CD4-positive, CD25-positive, alpha-beta regulatory T cell (primary cell): ENCODE data around the gene SORD. TPM values are rescaled to one million over a fixed set of nuclear protein-coding genes. Genes with fewer than 3 reads are reported as not detected.
A peak's percentile ranks its signal among the peaks of the same experiment; 100 is the strongest.

Experiments
- ATAC-seq, 2 donors: fragments of 150-1000 bp; cut with Tn5 transposase; one replicate each; pipeline ENCODE4 v1.10.0; 2021; ENCODE audit warnings: low read depth in 2 of 2, moderate number of reproducible peaks in 2 of 2, moderate library complexity in 1 of 2
- DNase-seq, 3 donors: peaks; one replicate each; pipeline versions ENCODE4 v3.0.0 to v3.0.0-alpha.2; 2012 to 2022; ENCODE audit warnings: mixed read lengths in 1 of 3
- H3K27ac ChIP-seq: one replicate; pipeline ENCODE4 v1.7.0; 2013; ENCODE audit warnings: mild to moderate bottlenecking, low read length; ENCODE audit not compliant: insufficient read depth, poor library complexity, severe bottlenecking
- H3K27me3 ChIP-seq: one replicate; pipeline ENCODE4 v1.7.0; 2013; ENCODE audit warnings: low read length; ENCODE audit not compliant: control insufficient read depth, insufficient read depth
- H3K36me3 ChIP-seq: one replicate; pipeline ENCODE4 v1.7.0; 2013; ENCODE audit warnings: mild to moderate bottlenecking, low read length, moderate library complexity; ENCODE audit not compliant: control insufficient read depth, insufficient read depth
- H3K4me1 ChIP-seq: 2 replicates; pipeline ENCODE4 v1.7.0; 2013; ENCODE audit warnings: mild to moderate bottlenecking, low read length; ENCODE audit not compliant: insufficient read depth, control insufficient read depth, poor library complexity, severe bottlenecking
- H3K4me3 ChIP-seq: one replicate; pipeline ENCODE4 v1.7.0; 2013; ENCODE audit warnings: low read depth, mild to moderate bottlenecking, low read length, moderate library complexity
- H3K9me3 ChIP-seq, 2 experiments: 1 replicate in 1 of 2; 2 replicates in 1 of 2; pipeline ENCODE4 v1.7.0; 2013; ENCODE audit warnings: low read length in 2 of 2, mild to moderate bottlenecking in 1 of 2, moderate library complexity in 1 of 2; ENCODE audit not compliant: control insufficient read depth in 2 of 2
- H3K27ac Mint-ChIP-seq, 3 donors: one replicate each; pipeline ENCODE4 v1.8.0; 2020 to 2022; ENCODE audit warnings: mild to moderate bottlenecking in 3 of 3, mixed read lengths in 3 of 3, moderate library complexity in 2 of 3
- H3K27me3 Mint-ChIP-seq: one replicate; pipeline ENCODE4 v1.8.0; 2022; ENCODE audit warnings: mild to moderate bottlenecking, mixed read lengths
- H3K36me3 Mint-ChIP-seq: one replicate; pipeline ENCODE4 v1.8.0; 2020; ENCODE audit warnings: mixed read lengths
- H3K4me1 Mint-ChIP-seq, 4 donors: one replicate each; pipeline ENCODE4 v1.8.0; 2020 to 2022; ENCODE audit warnings: mixed read lengths in 4 of 4, mild to moderate bottlenecking in 1 of 4
- H3K4me3 Mint-ChIP-seq, 4 donors: one replicate each; pipeline ENCODE4 v1.8.0; 2020 to 2022; ENCODE audit warnings: mild to moderate bottlenecking in 4 of 4, mixed read lengths in 4 of 4, moderate library complexity in 3 of 4
- H3K9me3 Mint-ChIP-seq, 7 donors: one replicate each; pipeline ENCODE4 v1.8.0; 2020 to 2022; ENCODE audit warnings: mixed read lengths in 7 of 7, mild to moderate bottlenecking in 3 of 7, moderate library complexity in 2 of 7
- polyA plus RNA-seq, 4 donors: library from polyadenylated mRNA; unstranded; fragments of 300-500 nt; fragmentation: Illumina TruSeq; gene quantifications; one replicate each; pipeline ENCODE4 v1.2.3, GENCODE V29; 2021
- total RNA-seq: library from RNA; stranded (reverse); gene quantifications from one replicate; pipeline ENCODE4 v1.2.3, GENCODE V29; 2022

Gene SORD
- total and polyA plus RNA-seq, 5 donors from 2014 or later = 3.4 to 11.4 (median 5.3) TPM

- H3K27me3 ChIP-seq = peaks cover 24% of the 10 kb centered on the region
- no peak overlapping the region for H3K4me3 ChIP-seq
- Mint-ChIP-seq H3K9me3 (peaks cover 0 to 3% (median 0%) of the 10 kb centered on the region in 7 donors), H3K36me3 (no peaks in the 10 kb centered on the region), H3K4me1 (peaks cover 4 to 43% (median 10%) of the 10 kb centered on the region in 4 donors), H3K4me3 (peak overlapping the region; percentile 5 to 61 (median 21)), H3K27me3 (peaks cover 78% of the 10 kb centered on the region), H3K27ac (no peak overlapping the region)
- DNase-seq (no peak), ATAC-seq (no peak)
- H3K36me3 ChIP-seq = no peaks in the 10 kb centered on the region
- no peak overlapping the region for H3K27ac ChIP-seq
- peaks cover 34% of the 10 kb centered on the region for H3K4me1 ChIP-seq
- H3K9me3 ChIP-seq = no peaks in the 10 kb centered on the region
These were observed 89.2 kb downstream of the SORD start for GRCh38 chr15:45112143-45112590.

- ATAC-seq (no peak), DNase-seq (no peak)
- Mint-ChIP-seq H3K4me1 (peaks cover 4 to 49% (median 15%) of the 10 kb centered on the region in 4 donors), H3K36me3 (no peaks in the 10 kb centered on the region), H3K4me3 (peak overlapping the region; percentile 18 to 61 (median 40)), H3K9me3 (peaks cover 0 to 3% (median 0%) of the 10 kb centered on the region in 7 donors), H3K27ac (no peak overlapping the region), H3K27me3 (peaks cover 84% of the 10 kb centered on the region)
- H3K27ac ChIP-seq = no peak overlapping the region
- no peaks in the 10 kb centered on the region for H3K36me3 ChIP-seq
- peaks cover 39% of the 10 kb centered on the region for H3K4me1 ChIP-seq
- no peaks in the 10 kb centered on the region for H3K9me3 ChIP-seq
- H3K4me3 ChIP-seq = no peak overlapping the region
- peaks cover 27% of the 10 kb centered on the region for H3K27me3 ChIP-seq
These were observed 89.8 kb downstream of the SORD start for GRCh38 chr15:45112591-45113379.

- H3K27me3 ChIP-seq = peaks cover 25% of the 10 kb centered on the region
- peaks cover 0 to 7% (median 0%) of the 10 kb centered on the region in 7 donors for H3K9me3 Mint-ChIP-seq
- H3K4me1 ChIP-seq = peaks cover 43% of the 10 kb centered on the region
- ATAC-seq = no peak
- no peaks in the 10 kb centered on the region for H3K9me3 ChIP-seq
- H3K36me3 Mint-ChIP-seq = no peaks in the 10 kb centered on the region
- no peak overlapping the region for H3K27ac Mint-ChIP-seq
- H3K4me3 ChIP-seq = no peak overlapping the region
- peaks cover 88% of the 10 kb centered on the region for H3K27me3 Mint-ChIP-seq
- no peak overlapping the region for H3K27ac ChIP-seq
- no peak for DNase-seq
- H3K4me1 Mint-ChIP-seq = peaks cover 4 to 54% (median 20%) of the 10 kb centered on the region in 4 donors
- H3K4me3 Mint-ChIP-seq = peak overlapping the region in 1 of 4 donors; percentile 57
- H3K36me3 ChIP-seq = no peaks in the 10 kb centered on the region
These were observed 90.5 kb downstream of the SORD start for GRCh38 chr15:45113380-45113990.

GRCh38 chr15:45114076-45114750, 91.2 kb downstream of the SORD start, which contains the start of the genes DUOX2 and DUOXA2:
Gene DUOX2, minus strand, starts transcription at chr15:45114172. Its CDS starts 761 bp downstream, at chr15:45113411.
Gene DUOXA2, plus strand, starts transcription at chr15:45114326. Its CDS starts 280 bp downstream, at chr15:45114606.
- H3K4me3 Mint-ChIP-seq = peak within 1 kb of the TSS in 3 of 4 donors; percentile 3 to 57 (median 22)
- H3K4me1 ChIP-seq = peaks cover 43% of the 10 kb centered on the region
- H3K9me3 Mint-ChIP-seq = peaks cover 0 to 7% (median 0%) of the 10 kb centered on the region in 7 donors
- H3K4me1 Mint-ChIP-seq = peaks cover 4 to 54% (median 20%) of the 10 kb centered on the region in 4 donors
- H3K4me3 ChIP-seq = no peak within 1 kb of the TSS
- no peaks in the 10 kb centered on the region for H3K36me3 ChIP-seq
- H3K27ac ChIP-seq = no peak within 1 kb of the TSS
- ATAC-seq (no peak), DNase-seq (no peak)
- no peaks in the 10 kb centered on the region for H3K36me3 Mint-ChIP-seq
- no peak within 1 kb of the TSS for H3K27ac Mint-ChIP-seq
- peaks cover 25% of the 10 kb centered on the region for H3K27me3 ChIP-seq
- peaks cover 91% of the 10 kb centered on the region for H3K27me3 Mint-ChIP-seq
- H3K9me3 ChIP-seq = no peaks in the 10 kb centered on the region

- H3K4me1 ChIP-seq = peaks cover 43% of the 10 kb centered on the region
- Mint-ChIP-seq H3K27ac (no peak overlapping the region), H3K4me1 (peaks cover 4 to 54% (median 20%) of the 10 kb centered on the region in 4 donors), H3K9me3 (peaks cover 0 to 7% (median 0%) of the 10 kb centered on the region in 7 donors), H3K27me3 (peaks cover 91% of the 10 kb centered on the region), H3K4me3 (no peak overlapping the region), H3K36me3 (no peaks in the 10 kb centered on the region)
- H3K27ac ChIP-seq = no peak overlapping the region
- no peak for DNase-seq
- ATAC-seq = no peak
- no peaks in the 10 kb centered on the region for H3K9me3 ChIP-seq
- H3K36me3 ChIP-seq = no peaks in the 10 kb centered on the region
- peaks cover 21% of the 10 kb centered on the region for H3K27me3 ChIP-seq
- H3K4me3 ChIP-seq = no peak overlapping the region
These were observed 91.7 kb downstream of the SORD start for GRCh38 chr15:45114751-45115085.

GRCh38 chr15:45115312-45115820, 92.4 kb downstream of the SORD start:
- H3K27ac Mint-ChIP-seq = no peak overlapping the region
- peaks cover 17% of the 10 kb centered on the region for H3K27me3 ChIP-seq
- H3K4me1 Mint-ChIP-seq = peaks cover 4 to 52% (median 20%) of the 10 kb centered on the region in 4 donors

GRCh38 chr15:45116006-45116481, 93.0 kb downstream of the SORD start:
- Mint-ChIP-seq H3K27me3 (peaks cover 88% of the 10 kb centered on the region), H3K9me3 (peaks cover 0 to 7% (median 0%) of the 10 kb centered on the region in 7 donors), H3K4me3 (peak overlapping the region in 3 of 4 donors; percentile 11 to 74 (median 72)), H3K36me3 (no peaks in the 10 kb centered on the region), H3K27ac (peak overlapping the region in 1 of 3 donors; percentile 32), H3K4me1 (peaks cover 4 to 52% (median 20%) of the 10 kb centered on the region in 4 donors)
- peaks cover 17% of the 10 kb centered on the region for H3K27me3 ChIP-seq
- no peaks in the 10 kb centered on the region for H3K36me3 ChIP-seq
- H3K4me1 ChIP-seq = peaks cover 43% of the 10 kb centered on the region
- DNase-seq (no peak), ATAC-seq (no peak)
- H3K27ac ChIP-seq = no peak overlapping the region
- H3K9me3 ChIP-seq = no peaks in the 10 kb centered on the region
- no peak overlapping the region for H3K4me3 ChIP-seq

More at GRCh38 chr15:45115312-45115820, 92.4 kb downstream of the SORD start:
- Mint-ChIP-seq H3K4me3 (no peak overlapping the region), H3K36me3 (no peaks in the 10 kb centered on the region), H3K9me3 (peaks cover 0 to 7% (median 0%) of the 10 kb centered on the region in 7 donors), H3K27me3 (peaks cover 88% of the 10 kb centered on the region)
- Histone ChIP-seq H3K27ac (no peak overlapping the region), H3K4me1 (peaks cover 43% of the 10 kb centered on the region), H3K4me3 (no peak overlapping the region), H3K9me3 (no peaks in the 10 kb centered on the region), H3K36me3 (no peaks in the 10 kb centered on the region)
- no peak for DNase-seq
- no peak for ATAC-seq
